Lung (tissue), 12 donors: ENCODE data around the gene SLC25A13. TPM values are rescaled to one million over a fixed set of nuclear protein-coding genes. Genes with fewer than 3 reads are reported as not detected.

ENCODE experiments used
- ATAC-seq: fragments of 200-7000 bp; cut with Tn5 transposase; one replicate; pipeline ENCODE4 v1.9.1; 2020; ENCODE audit warnings: moderate number of reproducible peaks; ENCODE audit not compliant: insufficient read depth, low FRiP score
- DNase-seq, 3 donors: peaks; one replicate each; pipeline ENCODE4 v3.0.0-alpha.2; 2013 to 2017
- H3K27ac ChIP-seq, 2 donors: one replicate each; pipeline ENCODE4 v1.5.1; 2013; ENCODE audit warnings: mild to moderate bottlenecking in 2 of 2, moderate library complexity in 2 of 2, control low read depth in 1 of 2, inconsistent platforms in 1 of 2, low read depth in 1 of 2, low read length in 1 of 2
- H3K27me3 ChIP-seq, 3 donors: one replicate each; pipeline ENCODE4 v1.5.1; 2013; ENCODE audit warnings: low read length in 2 of 3; ENCODE audit not compliant: control insufficient read depth in 3 of 3, insufficient read depth in 3 of 3
- H3K36me3 ChIP-seq, 4 donors: one replicate each; pipeline ENCODE4 v1.5.1; 2013; ENCODE audit warnings: low read length in 4 of 4, mild to moderate bottlenecking in 1 of 4, moderate library complexity in 1 of 4; ENCODE audit not compliant: control insufficient read depth in 4 of 4, insufficient read depth in 4 of 4
- H3K4me1 ChIP-seq, 5 donors: one replicate each; pipeline ENCODE4 v1.5.1; 2013; ENCODE audit warnings: low read length in 5 of 5, mild to moderate bottlenecking in 2 of 5, moderate library complexity in 1 of 5; ENCODE audit not compliant: control insufficient read depth in 5 of 5, insufficient read depth in 5 of 5
- H3K4me3 ChIP-seq: one replicate; pipeline ENCODE4 v1.5.1; 2013; ENCODE audit warnings: mild to moderate bottlenecking, control low read depth, moderate library complexity
- H3K9ac ChIP-seq, 2 donors: one replicate each; pipeline ENCODE4 v1.5.1; 2013; ENCODE audit warnings: low read length in 2 of 2, control low read depth in 1 of 2; ENCODE audit not compliant: insufficient read depth in 1 of 2
- H3K9me3 ChIP-seq, 4 donors: one replicate each; pipeline ENCODE4 v1.5.1; 2013; ENCODE audit warnings: low read length in 3 of 4, mild to moderate bottlenecking in 1 of 4, moderate library complexity in 1 of 4; ENCODE audit not compliant: control insufficient read depth in 4 of 4, insufficient read depth in 3 of 4
- WGBS, 2 donors: extraction: QIAGEN DNeasy Blood & Tissue Kit; methylation state at CpG; one replicate each; pipeline ENCODE4 v1.1.7; 2013; 5-methylcytosine and 5-hydroxymethylcytosine counted together
- polyA plus RNA-seq, 2 donors: library from polyadenylated mRNA; stranded (reverse); fragments of 200-250 nt; gene quantifications; one replicate each; pipeline ENCODE4 v1.2.1, GENCODE V29; 2013
- total RNA-seq, 2 donors: library from RNA; depleted of rRNA in 1 of 2; stranded (reverse); fragments of >200 nt in 1 of 2; gene quantifications; one replicate each; pipeline ENCODE4 v1.2.1, GENCODE V29; 2014 to 2021
- TF ChIP-seq, protein P1 (sequence below): IDR thresholded peaks from 2 replicates; pipeline ENCODE4 v1.5.1; 2012; ENCODE audit warnings: mild to moderate bottlenecking; ENCODE audit errors: control extremely low read depth, extremely low read depth
- donor health status: control.
- donor health status: control.
- donor health status: Bipolar disorder and iron deficiency.
- donor health status: healthy.
- donor health status: DM: yes; HTN: yes; CAD: no.

SLC25A13 gene
- total and polyA plus RNA-seq, 4 donors = 7.8 to 40.8 (median 19.6) TPM

DNA sequence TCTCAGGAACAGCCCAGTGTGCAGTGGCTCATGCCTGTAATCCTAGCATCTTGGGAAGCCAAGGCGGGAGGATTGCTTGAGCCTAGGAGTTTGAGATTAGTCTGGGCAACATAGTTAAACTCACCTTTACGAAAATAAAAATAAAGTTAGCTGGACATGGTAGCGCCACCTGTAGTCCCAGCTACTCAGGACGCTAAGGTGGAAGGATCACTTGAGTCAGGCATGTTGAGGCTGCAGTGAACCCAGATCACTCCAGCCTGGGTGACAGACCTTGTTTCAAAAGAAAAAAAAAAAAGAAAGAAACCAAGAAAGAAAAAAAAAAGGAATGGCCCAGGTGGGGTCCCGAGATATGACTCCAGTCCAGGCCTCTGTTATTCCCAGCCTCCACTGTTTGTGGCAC, 96.6 kb downstream of the SLC25A13 start:
- Histone ChIP-seq H3K4me3 (no peak overlapping the region), H3K27ac (no peak overlapping the region), H3K27me3 (no peaks in the 10 kb centered on the region), H3K9ac (no peak overlapping the region), H3K36me3 (peaks cover 0 to 7% (median 1%) of the 10 kb centered on the region in 4 donors), H3K4me1 (peaks cover 0 to 4% (median 2%) of the 10 kb centered on the region in 5 donors), H3K9me3 (peaks cover 0 to 3% (median 0%) of the 10 kb centered on the region in 4 donors)
- DNase-seq (no peak), ATAC-seq (no peak)
- TF ChIP-seq, protein P1, sequence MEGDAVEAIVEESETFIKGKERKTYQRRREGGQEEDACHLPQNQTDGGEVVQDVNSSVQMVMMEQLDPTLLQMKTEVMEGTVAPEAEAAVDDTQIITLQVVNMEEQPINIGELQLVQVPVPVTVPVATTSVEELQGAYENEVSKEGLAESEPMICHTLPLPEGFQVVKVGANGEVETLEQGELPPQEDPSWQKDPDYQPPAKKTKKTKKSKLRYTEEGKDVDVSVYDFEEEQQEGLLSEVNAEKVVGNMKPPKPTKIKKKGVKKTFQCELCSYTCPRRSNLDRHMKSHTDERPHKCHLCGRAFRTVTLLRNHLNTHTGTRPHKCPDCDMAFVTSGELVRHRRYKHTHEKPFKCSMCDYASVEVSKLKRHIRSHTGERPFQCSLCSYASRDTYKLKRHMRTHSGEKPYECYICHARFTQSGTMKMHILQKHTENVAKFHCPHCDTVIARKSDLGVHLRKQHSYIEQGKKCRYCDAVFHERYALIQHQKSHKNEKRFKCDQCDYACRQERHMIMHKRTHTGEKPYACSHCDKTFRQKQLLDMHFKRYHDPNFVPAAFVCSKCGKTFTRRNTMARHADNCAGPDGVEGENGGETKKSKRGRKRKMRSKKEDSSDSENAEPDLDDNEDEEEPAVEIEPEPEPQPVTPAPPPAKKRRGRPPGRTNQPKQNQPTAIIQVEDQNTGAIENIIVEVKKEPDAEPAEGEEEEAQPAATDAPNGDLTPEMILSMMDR = no peak
- WGBS, 2 donors = 97 to 98% methylated on average over 5 of the region's 5 CpGs

DNA sequence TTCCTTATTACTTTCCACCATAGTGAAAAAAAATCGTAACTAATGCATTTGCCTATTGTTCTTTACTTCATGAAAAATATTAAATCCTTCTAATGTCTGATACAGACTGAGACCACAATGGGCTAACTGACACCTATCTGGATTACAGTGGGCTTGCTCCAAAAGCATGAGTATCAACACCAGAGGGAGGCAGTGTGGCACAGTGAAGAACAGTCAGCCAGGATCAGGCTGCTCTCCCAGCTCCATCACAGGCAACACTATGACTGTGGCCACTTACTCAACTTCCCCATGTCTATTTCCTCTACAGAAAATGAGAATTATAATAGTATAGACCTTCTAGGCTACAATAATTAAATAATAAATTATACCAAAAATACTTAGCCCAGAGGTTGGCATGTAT, 97.2 kb downstream of the SLC25A13 start:
- WGBS, 2 donors = 96 to 97% methylated on average over 1 of the region's 1 CpG
- H3K9ac ChIP-seq = no peak overlapping the region
- H3K36me3 ChIP-seq = peaks cover 0 to 7% (median 1%) of the 10 kb centered on the region in 4 donors
- TF ChIP-seq, protein P1 = no peak
- H3K4me3 ChIP-seq = no peak overlapping the region
- ATAC-seq (no peak), DNase-seq (no peak)
- H3K27ac ChIP-seq = no peak overlapping the region
- H3K27me3 ChIP-seq = no peaks in the 10 kb centered on the region
- H3K4me1 ChIP-seq = peaks cover 0 to 4% (median 3%) of the 10 kb centered on the region in 5 donors
- H3K9me3 ChIP-seq = peaks cover 0 to 3% (median 0%) of the 10 kb centered on the region in 4 donors

DNA sequence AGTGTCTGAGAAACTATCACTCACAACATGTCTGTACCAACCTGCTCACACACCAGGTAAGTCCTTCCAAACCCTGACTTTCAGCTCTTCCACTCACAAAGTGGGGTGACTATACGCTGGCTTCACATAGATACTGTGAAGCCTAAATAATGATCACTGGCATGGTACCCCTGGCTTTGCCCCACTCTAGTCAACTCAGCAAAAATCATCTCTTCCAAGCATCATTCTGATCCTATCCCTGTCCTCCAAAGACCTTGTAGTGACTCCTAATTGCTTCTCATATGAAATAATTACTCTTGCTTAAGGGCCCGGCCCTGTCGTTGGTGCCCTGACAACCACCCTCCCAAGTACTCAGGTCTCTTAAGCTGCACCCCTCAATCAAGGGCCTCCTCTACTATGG, 97.8 kb downstream of the SLC25A13 start:
- Histone ChIP-seq H3K36me3 (peaks cover 0 to 6% (median 1%) of the 10 kb centered on the region in 4 donors), H3K4me3 (no peak overlapping the region), H3K9ac (no peak overlapping the region), H3K9me3 (no peaks in the 10 kb centered on the region), H3K27ac (no peak overlapping the region), H3K27me3 (no peaks in the 10 kb centered on the region), H3K4me1 (peaks cover 0 to 6% (median 4%) of the 10 kb centered on the region in 5 donors)
- DNase-seq (no peak), ATAC-seq (no peak)
- TF ChIP-seq, protein P1 = no peak
- WGBS, 2 donors = 89 to 95% methylated on average over 3 of the region's 3 CpGs

DNA sequence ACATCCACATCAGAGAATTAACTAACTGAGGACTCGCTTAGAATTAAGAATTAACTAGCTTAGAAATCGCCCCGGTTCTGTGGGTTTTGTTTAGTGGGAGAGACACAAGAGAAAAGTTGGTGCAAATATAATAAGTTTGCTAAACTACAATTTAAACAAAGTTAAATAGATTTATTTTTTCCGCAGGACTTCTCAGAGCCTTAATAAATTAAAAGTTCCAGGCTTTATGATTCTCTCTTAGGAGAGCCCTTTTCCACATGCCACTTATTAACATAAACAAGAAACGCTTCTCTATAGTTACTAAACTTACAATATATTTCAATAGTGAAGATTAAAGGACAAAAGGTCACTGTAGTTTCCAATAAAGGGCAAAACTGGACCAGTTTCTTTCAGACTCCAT, 100.0 kb downstream of the SLC25A13 start:
- TF ChIP-seq, protein P1 = no peak
- DNase-seq = no peak
- no peak for ATAC-seq
- Histone ChIP-seq H3K9me3 (no peaks in the 10 kb centered on the region), H3K4me3 (no peak overlapping the region), H3K27me3 (no peaks in the 10 kb centered on the region), H3K27ac (no peak overlapping the region), H3K4me1 (peaks cover 0 to 6% (median 4%) of the 10 kb centered on the region in 5 donors), H3K9ac (no peak overlapping the region), H3K36me3 (no peaks in the 10 kb centered on the region)
- 96 to 97% methylated on average over 5 of the region's 5 CpGs for WGBS, 2 donors
